A549 treated with dexamethasone at 1 μM for 4 hours (cell line): Measurements from ENCODE around the gene ASB6. TPM values are rescaled to one million over a fixed set of nuclear protein-coding genes. Genes with fewer than 3 reads are reported as not detected.

Source experiments
- total RNA-seq: library from RNA; stranded (reverse); fragments of 200-300 nt; extraction: Qiagen RNA extraction; gene quantifications from 5 replicates; pipeline ENCODE4 v1.2.3, GENCODE V29; 2022

Gene ASB6
- 17.4 to 25.0 TPM (median 24.2 TPM) in 5 replicates for total RNA-seq

GRCh38 chr9:129641750-129642585 is at the start of gene ASB6:
ASB6 (minus strand) TSS chr9:129642151; CDS start chr9:129641999, 152 bp downstream.

GRCh38 chr9:129665389-129665775 is 23.4 kb upstream of the ASB6 start, which contains the start of gene PRRX2:
PRRX2 (plus strand) TSS chr9:129665647; CDS start chr9:129665868, 221 bp downstream.

GRCh38 chr9:129626079-129626624 is 15.8 kb downstream of the ASB6 start, which contains the start of gene NTMT1:
NTMT1 (plus strand) TSS chr9:129626163; CDS start chr9:129632704, 6,541 bp downstream.

GRCh38 chr9:129620669-129621295 is 21.2 kb downstream of the ASB6 start, which contains the start of gene C9orf50:
C9orf50 (minus strand) TSS chr9:129621101; CDS start chr9:129620574, 527 bp downstream.

Other genes with a start within 250 kb of the ASB6 start
- 0.08 to 0.18 TPM in 2 of 5 replicates, not detected in the others for gene C9orf50, start 21.1 kb downstream of the ASB6 start, total RNA-seq
- 81.8 to 98.1 TPM (median 91.1 TPM) in 5 replicates for gene NTMT1, start 16.0 kb downstream of the ASB6 start, total RNA-seq
- gene PRRX2, start 23.5 kb upstream of the ASB6 start, total RNA-seq = 5.6 to 11.2 TPM (median 9.4 TPM) in 5 replicates
- gene PTGES, start 110.9 kb upstream of the ASB6 start, total RNA-seq = 152 to 184 TPM (median 163 TPM) in 5 replicates
- 21.2 to 27.1 TPM (median 24.1 TPM) in 5 replicates for gene TOR1B, start 161.0 kb upstream of the ASB6 start, total RNA-seq
- gene TOR1A, start 182.0 kb upstream of the ASB6 start, total RNA-seq = 56.3 to 63.0 TPM (median 62.6 TPM) in 5 replicates
- gene C9orf78, start 193.1 kb upstream of the ASB6 start, total RNA-seq = 49.0 to 55.6 TPM (median 54.2 TPM) in 5 replicates
- gene USP20, start 193.3 kb upstream of the ASB6 start, total RNA-seq = 4.0 to 6.2 TPM (median 5.5 TPM) in 5 replicates